A172 (cell line): ENCODE results near the gene PLSCR4. TPM values are rescaled to one million over a fixed set of nuclear protein-coding genes. Genes with fewer than 3 reads are reported as not detected.
"Not testable (repeated sequence)": the region's sequence is repeated elsewhere in the genome, so short reads cannot be mapped to it uniquely, and the experiment has no call there.

Source experiments
- DNase-seq: peaks from one replicate; pipeline ENCODE4 v3.0.0-alpha.2; 2015; ENCODE audit warnings: low spot score
- total RNA-seq: library from RNA; depleted of rRNA; stranded (reverse); fragments of >200 nt; shearing (Covaris generic); gene quantifications from 2 replicates; pipeline ENCODE4 v1.2.3, GENCODE V29; 2014; rRNA removed

Gene PLSCR4
- 10.5 and 13.7 TPM in 2 replicates for total RNA-seq

- peak; percentile 54 for DNase-seq
Measured at GRCh38 chr3:146250449-146251382, at the start of gene PLSCR4. Gene PLSCR4, minus strand, starts transcription at chr3:146251105. Its CDS starts 29,034 bp downstream, at chr3:146222071.

GRCh38 chr3:146293401-146293800 lies 42.5 kb upstream of the PLSCR4 start:
- not testable (repeated sequence) for DNase-seq

GRCh38 chr3:146283781-146284445 lies 33.0 kb upstream of the PLSCR4 start:
- no peak for DNase-seq

- no peak for DNase-seq
Measured at GRCh38 chr3:146280864-146281263, 30.0 kb upstream of the PLSCR4 start.

DNA sequence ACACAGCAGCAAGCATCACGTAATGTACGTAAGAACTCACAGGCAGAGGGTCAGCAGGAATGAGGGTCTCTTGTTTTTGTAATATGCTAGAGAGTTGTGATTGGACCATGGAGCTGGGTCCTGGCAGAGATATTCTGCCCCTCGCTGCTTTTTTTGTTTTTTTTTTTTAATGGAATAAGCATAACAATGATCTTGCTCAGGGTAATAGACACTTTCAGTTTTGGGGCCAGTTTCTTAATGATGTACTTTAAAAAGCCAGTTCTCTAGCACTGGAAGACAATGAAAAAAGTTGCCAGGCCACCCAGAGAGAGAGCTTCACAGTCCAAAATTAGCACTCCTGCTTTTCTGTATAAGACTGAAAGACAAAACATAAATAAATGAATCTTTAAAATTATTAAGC lies 29.0 kb upstream of the PLSCR4 start:
- no peak for DNase-seq

DNA sequence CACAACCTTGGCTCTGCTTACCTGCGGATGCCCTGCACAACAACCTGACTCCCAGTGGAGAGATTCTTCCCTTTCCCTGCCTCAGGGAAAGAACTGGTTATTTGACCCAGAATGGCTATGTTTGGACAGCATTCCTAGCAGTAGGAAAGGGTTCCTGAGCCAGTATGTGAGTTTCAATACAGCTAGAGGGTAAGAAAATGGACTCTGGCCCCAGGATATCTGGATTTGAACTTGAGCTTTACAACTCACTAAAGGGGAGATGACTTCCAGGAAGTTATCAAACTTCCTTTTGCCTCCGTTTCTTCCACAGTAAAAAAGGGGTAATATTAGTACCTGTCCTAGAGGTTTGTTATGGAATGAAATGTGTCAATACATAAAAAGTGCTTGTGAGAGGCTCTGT lies 28.1 kb upstream of the PLSCR4 start:
- DNase-seq: no peak

DNA sequence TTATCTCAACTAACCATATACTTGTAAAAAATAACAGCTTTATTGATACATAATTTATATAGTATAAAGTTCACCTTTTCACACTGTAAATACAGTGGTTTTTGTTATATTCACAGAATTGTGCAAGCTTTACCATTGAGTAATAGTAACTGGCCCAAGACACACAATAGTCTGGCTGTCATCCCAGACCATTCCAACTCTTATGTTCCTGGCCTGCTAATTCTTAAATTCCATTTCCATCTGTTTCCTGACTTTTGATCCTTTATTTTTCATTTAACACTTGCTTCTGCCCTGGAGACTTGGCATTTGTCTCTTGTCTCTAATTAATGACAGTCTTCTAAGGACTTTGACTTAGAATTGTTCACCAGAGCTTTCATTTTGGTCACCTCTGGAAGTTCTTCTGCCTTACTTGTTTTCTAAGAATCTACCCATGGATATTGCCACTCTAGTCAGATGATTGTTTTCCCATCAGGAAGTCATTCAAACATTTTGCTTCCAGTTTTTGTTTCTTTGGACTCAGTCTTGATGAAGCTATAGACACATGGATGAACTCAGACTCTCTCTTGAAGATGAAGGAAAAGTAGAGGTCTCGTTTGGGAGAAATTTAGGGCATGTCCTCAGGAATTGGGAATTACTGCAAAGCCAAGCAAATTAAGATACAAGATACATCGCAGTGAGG lies 27.2 kb upstream of the PLSCR4 start:
- no peak for DNase-seq

DNA sequence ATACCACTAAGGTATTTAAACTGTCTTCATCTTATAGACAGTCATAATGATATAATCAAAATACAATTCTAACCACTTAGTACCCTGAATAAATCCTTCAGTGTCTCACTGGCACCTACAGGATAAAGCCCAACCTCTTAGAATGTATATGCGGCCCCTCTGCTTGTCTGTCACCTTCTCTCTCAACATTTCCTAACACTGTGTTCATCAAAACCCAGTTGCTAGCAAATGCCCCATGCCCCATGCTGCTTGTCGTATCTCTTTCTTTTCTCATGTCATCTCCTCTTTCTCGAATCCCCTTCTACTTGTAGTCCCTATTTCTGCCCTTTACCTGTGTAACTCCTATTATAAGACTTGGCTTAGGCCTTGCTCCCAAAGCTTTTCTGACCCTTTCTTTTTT lies 24.6 kb upstream of the PLSCR4 start:
- DNase-seq: no peak

DNA sequence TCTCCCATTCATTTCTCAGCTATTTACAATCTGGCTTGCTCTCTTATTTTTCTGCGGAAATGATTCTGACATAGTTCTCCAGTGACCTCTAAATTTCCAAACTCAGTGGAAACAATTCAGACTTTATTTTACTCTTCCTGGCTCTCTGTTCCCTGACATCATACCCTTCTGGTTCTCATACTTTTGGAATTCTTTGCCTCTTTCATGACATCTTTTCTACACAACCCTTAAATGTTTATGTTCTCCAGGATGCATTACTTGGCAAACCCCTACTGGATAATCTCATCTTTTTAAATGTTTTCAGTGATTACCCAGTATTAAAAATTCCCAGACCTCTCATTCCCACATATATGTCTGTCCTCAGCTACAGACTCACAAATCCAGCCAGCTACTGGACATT lies 23.9 kb upstream of the PLSCR4 start:
- DNase-seq: no peak

DNA sequence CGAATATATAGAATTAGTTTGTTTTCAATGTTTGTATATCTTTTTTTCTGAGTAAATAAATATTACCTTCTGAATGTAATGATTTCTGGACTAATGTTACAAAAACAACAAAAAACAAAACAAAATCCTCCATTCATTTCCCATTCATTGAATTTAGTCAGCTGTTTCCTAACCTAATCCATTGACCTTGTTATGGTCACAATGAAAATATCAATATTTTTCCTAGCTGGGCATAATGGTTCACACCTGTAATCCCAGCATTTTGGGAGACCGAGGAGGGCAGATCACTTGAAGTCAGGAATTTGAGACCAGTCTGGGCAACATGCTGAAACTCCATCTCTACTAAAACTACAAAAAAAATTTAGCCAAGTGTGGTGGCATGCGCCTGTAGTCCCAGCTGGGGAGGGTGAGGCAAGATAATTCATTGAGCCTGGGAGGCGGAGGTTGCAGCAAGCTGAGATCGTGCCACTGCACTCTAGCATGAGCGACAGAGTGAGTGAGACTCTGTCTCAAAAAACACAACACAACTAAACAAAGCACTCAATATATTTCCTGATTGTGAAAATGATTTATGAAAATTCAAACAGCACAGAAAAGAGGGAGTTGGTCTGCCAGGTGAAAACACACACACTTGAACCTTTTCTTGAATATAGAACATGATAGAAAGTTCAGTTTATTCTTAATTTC lies 23.0 kb upstream of the PLSCR4 start:
- DNase-seq: no peak

- DNase-seq: no peak
Measured at GRCh38 chr3:146271180-146271579, 20.3 kb upstream of the PLSCR4 start.

DNA sequence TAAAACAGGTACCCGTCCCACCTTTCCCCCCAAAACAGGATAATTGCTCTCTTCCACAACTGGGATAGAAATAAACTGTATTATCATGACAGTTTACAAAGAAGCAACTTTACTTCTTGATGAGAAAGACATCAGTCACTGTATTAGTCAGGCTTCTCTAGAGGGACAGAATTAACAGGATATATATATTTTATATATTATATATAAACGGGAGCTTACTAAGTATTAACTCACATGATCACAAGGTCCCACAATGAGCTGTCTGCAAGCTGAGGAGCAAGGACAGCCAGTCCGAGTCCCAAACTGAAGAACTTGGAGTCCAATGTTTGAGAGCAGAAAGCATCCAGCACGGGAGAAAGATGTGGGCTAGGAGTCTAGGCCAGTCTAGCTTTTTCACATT lies 18.4 kb upstream of the PLSCR4 start:
- DNase-seq: no peak

DNA sequence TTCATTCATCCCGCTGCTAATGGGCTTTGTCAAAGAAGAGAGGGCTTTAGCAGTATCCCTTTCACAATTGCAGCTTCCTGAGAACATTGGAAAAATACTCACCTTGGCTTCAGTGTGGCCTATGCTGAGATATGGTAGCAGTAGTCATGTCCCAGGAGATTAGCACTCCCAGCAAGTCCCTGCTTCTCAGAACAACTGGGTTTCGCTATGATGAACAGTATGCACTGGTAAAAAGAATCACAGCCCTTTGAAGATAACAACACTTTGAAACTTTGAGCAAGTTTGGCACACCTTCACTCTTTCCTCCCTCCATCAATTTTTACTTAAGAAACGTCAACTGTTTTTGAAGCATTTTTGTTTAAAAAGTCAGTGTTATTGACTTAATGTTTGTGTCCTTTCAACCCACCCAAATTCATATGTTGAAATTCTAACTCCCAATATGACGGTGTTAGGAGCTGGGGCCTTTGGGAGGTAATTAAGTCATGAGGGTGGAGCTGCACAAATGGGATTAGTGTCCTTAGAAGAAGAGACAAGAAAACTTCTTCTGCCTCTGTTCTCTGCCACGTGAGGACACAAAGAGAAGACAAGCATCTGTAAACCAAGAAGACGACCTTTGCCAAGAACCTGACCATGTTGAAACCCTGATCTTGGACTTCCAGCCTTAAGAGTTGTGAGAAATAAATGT lies 17.8 kb upstream of the PLSCR4 start:
- no peak for DNase-seq

- DNase-seq: no peak
Measured at GRCh38 chr3:146265720-146266119, 14.8 kb upstream of the PLSCR4 start.

DNA sequence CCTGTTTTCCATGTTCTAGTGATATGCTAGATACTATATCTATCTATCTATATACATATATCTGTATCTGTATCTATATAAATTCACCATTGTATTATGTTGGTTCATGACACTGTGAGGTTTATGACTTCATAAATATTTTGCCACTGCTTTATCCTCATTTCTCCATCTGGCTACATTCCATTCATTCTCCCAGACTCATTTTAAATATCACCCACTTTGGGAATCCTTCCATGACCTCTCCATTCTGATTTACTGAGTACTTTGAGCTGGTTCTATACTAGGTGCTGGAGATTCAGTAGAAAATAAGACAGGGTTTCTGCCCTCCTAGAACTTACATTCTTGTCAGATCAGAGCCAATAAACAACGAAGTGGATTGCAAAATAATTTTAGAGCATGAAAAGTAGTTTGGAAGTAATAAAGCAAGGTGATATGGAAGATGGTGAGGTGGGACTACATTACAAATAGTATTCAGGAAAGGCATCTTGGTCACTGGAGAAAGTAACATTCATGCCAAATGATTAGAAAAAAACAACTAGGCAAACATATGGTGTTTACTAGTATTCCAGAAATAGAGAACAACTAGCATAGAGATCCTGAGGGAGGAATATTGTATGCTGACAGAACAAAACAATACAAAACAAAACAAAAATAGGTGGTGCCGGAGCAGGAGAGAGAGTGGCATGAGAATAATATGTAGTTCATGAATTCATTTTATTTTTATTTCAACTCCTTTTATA lies 11.6 kb upstream of the PLSCR4 start:
- no peak for DNase-seq

- no peak for DNase-seq
Measured at GRCh38 chr3:146259880-146260589, 9.1 kb upstream of the PLSCR4 start.

GRCh38 chr3:146256851-146257486 lies 6.1 kb upstream of the PLSCR4 start:
- DNase-seq: no peak

DNA sequence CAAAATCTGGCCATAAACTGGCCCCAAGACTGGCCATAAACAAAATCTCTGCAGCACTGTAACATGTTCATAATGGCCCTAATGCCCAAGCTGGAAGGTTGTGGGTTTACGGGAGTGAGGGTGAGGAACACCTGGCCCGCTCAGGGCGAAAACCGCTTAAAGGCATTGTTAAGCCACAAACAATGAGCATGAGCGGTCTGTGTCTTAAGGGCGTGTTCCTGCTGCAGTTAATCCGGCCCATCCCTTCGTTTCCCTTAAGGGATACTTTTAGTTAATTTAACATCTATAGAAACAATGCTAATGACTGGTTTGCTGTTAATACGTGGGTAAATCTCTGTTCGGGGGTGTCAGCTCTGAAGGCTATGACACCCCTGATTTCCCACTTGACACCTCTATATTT lies 1.5 kb upstream of the PLSCR4 start:
- not testable (repeated sequence) for DNase-seq

DNA sequence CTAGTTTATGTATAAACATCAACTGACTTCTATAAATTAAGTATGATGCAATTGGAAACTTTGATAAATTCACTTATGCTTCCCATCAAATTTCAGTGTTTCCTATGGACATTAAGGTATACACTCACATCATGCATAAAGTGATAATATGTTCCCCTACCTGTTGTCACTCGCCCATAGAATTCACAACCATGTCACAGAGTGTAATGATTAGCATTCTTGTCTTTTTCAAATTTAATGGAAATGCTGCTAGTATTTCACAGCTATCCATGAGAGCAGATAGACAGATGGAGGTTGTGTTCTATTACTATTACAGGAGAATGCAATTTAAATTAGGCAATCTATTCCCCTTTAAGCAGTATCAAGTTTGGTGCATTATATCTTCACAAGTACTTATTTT lies 984 bp downstream of the PLSCR4 start:
- DNase-seq: no peak
